OCI-LY7 (cell line): ENCODE measurements around the gene ABCA2. TPM values are rescaled to one million over a fixed set of nuclear protein-coding genes. Genes with fewer than 3 reads are reported as not detected.

Experiments
- BruUV-seq: library from RNA; stranded (reverse); fragments of 400-500 nt; replicated peaks from 2 replicates; lab custom pipeline; 2021; lab: Mats Ljungman, UMichigan
- CTCF ChIA-PET: fragments of 300-600 bp; sonication (Branson Sonifier 250); formaldehyde crosslinking; loops from one replicate; lab custom pipeline; 2022; ENCODE audit warnings: antibody characterized with exemption; ENCODE audit not compliant: unreplicated experiment; lab: Charles Lee
- POLR2A ChIA-PET: fragments of 300-600 bp; sonication (Branson Sonifier 250); formaldehyde crosslinking; loops from one replicate; lab custom pipeline; 2022; ENCODE audit warnings: antibody characterized with exemption; lab: Charles Lee
- DNase-seq: peaks from one replicate; pipeline ENCODE4 v3.0.0-alpha.2; 2015; ENCODE audit warnings: low spot score
- H2AFZ ChIP-seq: fragments of 200-600 bp; sonication (generic), shearing (Covaris generic); 2 replicates; pipeline ENCODE4 v1.6.1; 2014; ENCODE audit warnings: mild to moderate bottlenecking, antibody characterized with exemption, low read length, moderate library complexity
- H3K27ac ChIP-seq: fragments of 200-600 bp; sonication (generic); 2 replicates; pipeline ENCODE4 v1.5.1; 2014; ENCODE audit warnings: mixed run types, low read depth, mild to moderate bottlenecking, moderate library complexity, low read length, inconsistent platforms; ENCODE audit not compliant: poor library complexity, severe bottlenecking
- H3K36me3 ChIP-seq: fragments of 200-600 bp; sonication (generic); 2 replicates; pipeline ENCODE4 v1.6.1; 2014; ENCODE audit warnings: mild to moderate bottlenecking, antibody characterized with exemption, low read length, moderate library complexity, mixed read lengths; ENCODE audit not compliant: insufficient read depth
- H3K4me1 ChIP-seq: fragments of 200-600 bp; sonication (generic); 2 replicates; pipeline ENCODE4 v1.5.1; 2014; ENCODE audit warnings: mild to moderate bottlenecking, low read length; ENCODE audit not compliant: insufficient read depth, poor library complexity, severe bottlenecking
- H3K4me2 ChIP-seq: fragments of 200-600 bp; sonication (generic); 2 replicates; pipeline ENCODE4 v1.6.1; 2014; ENCODE audit warnings: mild to moderate bottlenecking, low read length
- H3K4me3 ChIP-seq: fragments of 200-600 bp; sonication (generic); 2 replicates; pipeline ENCODE4 v1.5.1; 2014; ENCODE audit warnings: mild to moderate bottlenecking, low read depth, low read length; ENCODE audit not compliant: poor library complexity, severe bottlenecking
- H3K79me2 ChIP-seq: fragments of 200-600 bp; sonication (generic); 2 replicates; pipeline ENCODE4 v1.6.1; 2016; ENCODE audit warnings: low read depth, mild to moderate bottlenecking, low read length, moderate library complexity, mixed read lengths; ENCODE audit not compliant: insufficient read depth
- H3K9me2 ChIP-seq: fragments of 200-600 bp; sonication (generic); 2 replicates; pipeline ENCODE4 v1.6.1; 2016; ENCODE audit warnings: mild to moderate bottlenecking, low read length, mixed read lengths; ENCODE audit not compliant: insufficient read depth
- H3K9me3 ChIP-seq: fragments of 200-600 bp; sonication (generic); 2 replicates; pipeline ENCODE4 v1.6.1; 2014; ENCODE audit warnings: mild to moderate bottlenecking, mixed run types, low read length, mixed read lengths
- H4K20me1 ChIP-seq: fragments of 200-600 bp; sonication (generic); 2 replicates; pipeline ENCODE4 v1.6.1; 2014; ENCODE audit warnings: mild to moderate bottlenecking, antibody characterized with exemption, low read length, moderate library complexity, mixed read lengths; ENCODE audit not compliant: insufficient read depth
- CTCF ChIP-seq: fragments of 200-600 bp; sonication (generic); conservative IDR thresholded peaks from 2 replicates; pipeline ENCODE4 v1.5.1; 2014; ENCODE audit warnings: mild to moderate bottlenecking, antibody characterized with exemption, low read length, moderate library complexity, mixed read lengths
- EZH2phosphoT487 ChIP-seq: fragments of 200-600 bp; sonication (generic); IDR thresholded peaks from 2 replicates; pipeline ENCODE4 v1.6.1; 2018; ENCODE audit warnings: low read depth, borderline replicate concordance, mild to moderate bottlenecking, mixed run types, antibody characterized with exemption, low read length, moderate library complexity, mixed read lengths
- intact Hi-C: fragments of 100-400 bp; cut with micrococcal nuclease; formaldehyde crosslinking; loops from one replicate; pipeline ENCODE4 v1.10.0; 2022; ENCODE audit not compliant: unreplicated experiment
- total RNA-seq, 2 experiments: library from RNA; depleted of rRNA in 1 of 2; stranded (reverse); fragments of >200 nt in 1 of 2; shearing (Covaris generic) in 1 of 2; gene quantifications; 2 replicates each; pipeline ENCODE4 v1.2.3, GENCODE V29; 2014 to 2022

ABCA2 gene
- total RNA-seq, 2 experiments from 2014 or later, result 4.1 to 10.6 TPM

GRCh38 chr9:137013571-137013940, 14.5 kb downstream of the ABCA2 start:
- H3K9me2 ChIP-seq, result no peaks in the 10 kb centered on the region
- ChIA-PET CTCF (no interaction called here), POLR2A (no interaction called here)
- peaks cover 4% of the 10 kb centered on the region for H3K4me1 ChIP-seq
- H3K4me3 ChIP-seq, result no peak overlapping the region
- no peak overlapping the region for H2AFZ ChIP-seq
- H3K27ac ChIP-seq, result no peak overlapping the region
- no peaks in the 10 kb centered on the region for H4K20me1 ChIP-seq
- no peaks in the 10 kb centered on the region for H3K9me3 ChIP-seq
- TF ChIP-seq CTCF, result no peak
- TF ChIP-seq EZH2phosphoT487, result no peak
- intact Hi-C loops, result no loop called here
- H3K4me2 ChIP-seq, result no peak overlapping the region
- no peaks in the 10 kb centered on the region for H3K79me2 ChIP-seq
- no peaks in the 10 kb centered on the region for H3K36me3 ChIP-seq
- no TSS peak for BruUV-seq
- no peak for DNase-seq

GRCh38 chr9:137012694-137013570, 15.1 kb downstream of the ABCA2 start:
- CTCF ChIA-PET, result interaction anchor here (0.6 kb wide), 1 partner anchor 24 kb away, joined by 3 read pairs; no protein-coding TSS in a partner anchor
- POLR2A ChIA-PET, result no interaction called here
- H3K9me2 ChIP-seq, result no peaks in the 10 kb centered on the region
- no peaks in the 10 kb centered on the region for H3K79me2 ChIP-seq
- TF ChIP-seq CTCF, result no peak
- no peak for TF ChIP-seq EZH2phosphoT487
- H2AFZ ChIP-seq, result no peak overlapping the region
- no peak for DNase-seq
- peaks cover 4% of the 10 kb centered on the region for H3K4me1 ChIP-seq
- H3K36me3 ChIP-seq, result no peaks in the 10 kb centered on the region
- no TSS peak for BruUV-seq
- H3K9me3 ChIP-seq, result no peaks in the 10 kb centered on the region
- H4K20me1 ChIP-seq, result no peaks in the 10 kb centered on the region
- intact Hi-C loops, result no loop called here
- no peak overlapping the region for H3K4me3 ChIP-seq
- no peak overlapping the region for H3K27ac ChIP-seq
- no peak overlapping the region for H3K4me2 ChIP-seq
